Stimulated activated CD4-positive, alpha-beta T cell treated with anti-CD3 and anti-CD28 coated beads, Interleukin-12 subunit alpha, Interleukin-12 subunit beta, amount 100 ng/mL, for 24 hours (primary cell): ENCODE results near the gene ANKRD13B.

Experiments used
- DNase-seq, 2 experiments: peaks; one replicate each; pipeline ENCODE4 v3.0.0-alpha.2; 2020; ENCODE audit warnings: low read depth in 2 of 2

Gene ANKRD13B

DNA sequence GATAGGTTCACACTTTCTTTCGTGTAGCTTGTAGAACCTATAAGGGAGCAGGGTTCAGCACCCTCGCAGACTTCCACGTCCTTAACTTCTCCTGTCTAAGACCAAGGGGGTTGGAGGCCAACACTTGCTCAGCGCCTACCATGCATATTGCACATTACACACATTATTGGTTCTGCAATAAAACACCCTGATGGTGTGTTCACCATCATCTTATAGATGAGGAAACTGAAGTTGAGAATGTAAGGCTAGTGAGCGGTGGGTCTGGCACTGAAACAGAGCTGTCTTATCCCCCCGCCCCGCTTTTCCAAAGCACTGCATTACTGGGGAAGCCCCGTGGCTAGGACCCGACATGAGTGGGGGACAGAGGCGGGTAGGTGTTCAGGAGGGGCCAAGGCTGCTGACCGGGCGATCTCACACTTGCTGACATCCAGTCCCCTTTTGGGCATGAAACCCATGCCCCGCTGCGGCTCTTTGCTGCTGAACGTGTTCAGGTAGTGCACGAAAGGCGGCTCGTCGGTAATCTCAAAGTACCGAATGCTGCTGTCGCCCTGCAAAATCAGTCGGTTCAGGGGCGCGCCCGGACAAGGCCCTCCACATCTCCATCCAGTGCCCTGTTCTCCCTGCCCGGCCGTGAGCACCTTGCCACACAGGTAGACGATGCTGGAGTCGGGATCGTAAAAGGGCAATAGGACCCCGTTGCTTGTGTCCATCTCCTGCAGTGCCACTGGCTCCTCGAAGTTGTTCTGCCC lies 23.5 kb downstream of the ANKRD13B start:
- DNase-seq, result no peak

GRCh38 chr17:29617125-29617480 lies 24.2 kb downstream of the ANKRD13B start:
- DNase-seq, result peak; percentile 88 to 94

GRCh38 chr17:29617481-29618271 lies 24.7 kb downstream of the ANKRD13B start:
- peak; percentile 79 to 83 for DNase-seq

DNA sequence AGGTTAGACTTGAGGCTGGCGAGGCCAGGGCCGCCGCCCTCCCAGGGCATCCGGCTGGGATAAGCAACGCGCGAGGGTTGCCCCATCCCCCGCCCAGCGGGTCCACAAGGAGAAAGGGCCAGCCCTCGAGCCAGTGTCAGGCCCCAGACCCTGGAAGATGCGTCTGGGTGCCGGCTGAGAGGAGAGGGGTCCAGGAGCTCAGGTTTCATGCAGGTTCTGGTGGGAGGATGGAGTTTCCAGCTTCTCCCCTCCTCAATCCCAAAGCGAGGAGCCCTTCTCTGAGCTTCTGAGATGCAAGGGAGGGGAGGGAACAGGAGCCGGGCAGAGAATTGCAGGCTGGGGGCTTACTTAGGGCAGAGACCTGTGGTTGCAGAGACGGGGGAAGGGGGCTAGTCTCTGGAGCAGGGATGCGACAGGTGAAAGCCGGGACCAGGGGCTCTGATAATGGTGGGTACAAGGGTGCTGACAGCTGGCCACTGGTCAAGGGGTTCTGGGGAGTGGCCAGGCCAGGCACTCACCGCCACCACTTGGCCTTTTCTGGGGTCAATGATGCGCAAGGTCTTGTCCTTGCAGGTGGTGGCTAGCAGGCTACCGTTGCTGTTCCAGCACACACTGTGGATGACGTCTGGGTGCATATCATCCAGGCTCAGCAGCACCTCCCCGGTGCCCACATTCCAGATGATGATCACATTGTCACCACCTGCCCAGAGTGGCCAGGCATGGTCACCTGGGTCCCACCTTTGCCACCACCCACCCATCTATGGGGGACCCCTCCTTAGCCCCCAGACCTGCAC lies 25.5 kb downstream of the ANKRD13B start:
- DNase-seq, result no peak

DNA sequence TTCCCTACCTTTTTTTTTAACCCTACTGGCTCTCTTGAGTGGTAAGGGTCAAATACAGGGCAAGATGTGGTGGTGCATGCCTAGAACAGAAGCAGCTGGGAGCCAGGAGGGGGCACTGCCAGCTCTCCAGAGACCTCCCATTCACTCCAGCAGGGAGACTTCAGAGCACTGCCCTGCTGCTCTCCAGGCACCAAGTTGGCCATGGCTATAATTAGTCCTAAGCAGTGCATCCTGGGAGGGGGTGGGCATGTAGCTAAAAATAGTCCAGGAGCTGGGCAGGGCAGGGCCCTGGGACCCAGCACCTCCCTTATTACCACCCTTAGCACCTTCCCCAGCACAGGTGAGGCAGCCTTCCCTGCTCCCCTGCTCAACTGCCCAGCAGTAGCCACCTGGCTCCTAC lies 26.3 kb downstream of the ANKRD13B start:
- DNase-seq, result no peak

- DNase-seq, result no peak
These were observed 27.3 kb downstream of the ANKRD13B start for GRCh38 chr17:29620271-29620670.

DNA sequence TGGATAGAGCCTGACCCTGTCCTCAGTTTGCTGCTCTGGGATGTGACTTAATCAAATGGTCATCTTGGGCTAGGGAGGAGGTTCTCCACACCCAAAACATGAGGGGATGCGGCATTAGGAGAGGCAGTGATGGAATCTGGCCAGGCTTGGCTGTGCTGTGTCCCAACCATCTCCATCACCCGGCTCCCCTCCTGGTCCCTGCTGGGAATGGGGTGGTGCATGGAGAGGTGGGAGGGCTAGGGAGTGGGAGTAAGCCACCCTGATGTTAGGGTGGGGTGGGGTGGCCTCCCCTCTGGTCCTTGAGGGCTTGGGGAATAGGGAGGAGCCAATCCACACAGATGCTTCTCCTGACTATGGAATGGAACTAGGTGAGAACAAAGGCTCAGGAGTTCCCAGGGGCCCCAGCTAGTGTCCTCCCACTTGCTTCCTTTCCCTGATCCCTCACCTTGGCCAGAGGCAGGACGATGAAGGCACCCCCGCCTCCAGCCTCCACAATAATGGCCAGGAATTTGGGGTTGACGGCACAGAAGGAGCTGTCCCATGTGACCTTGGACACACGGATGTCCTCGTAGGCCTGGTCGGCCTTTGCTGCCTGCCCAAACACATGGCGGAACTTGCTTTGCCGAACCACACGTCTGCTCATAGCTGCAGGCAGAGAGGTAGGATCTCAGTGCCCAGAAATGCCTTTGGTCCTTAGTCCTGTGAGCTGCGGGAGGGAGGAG lies 28.0 kb downstream of the ANKRD13B start:
- no peak for DNase-seq

DNA sequence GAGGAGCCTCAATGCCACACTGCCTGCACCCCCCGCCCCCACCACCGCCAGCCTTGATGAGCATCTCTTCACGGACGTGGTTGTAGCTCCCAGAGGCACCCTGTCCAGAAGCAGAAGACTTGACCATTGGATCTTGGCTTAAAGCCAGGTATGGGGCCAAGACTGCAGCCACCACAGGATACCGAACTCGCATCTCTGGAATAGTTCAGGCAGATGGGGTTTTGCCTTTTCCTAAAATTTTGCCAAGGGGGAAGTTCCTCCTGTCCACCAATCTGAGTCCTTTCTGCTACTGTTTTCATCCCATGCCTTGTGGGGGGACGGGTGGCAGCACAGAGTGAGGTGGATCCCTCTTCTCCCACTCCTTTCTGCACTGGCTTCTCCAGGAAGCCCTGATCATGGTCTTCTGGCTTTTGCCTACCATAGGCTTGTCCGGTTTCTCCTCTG lies 28.8 kb downstream of the ANKRD13B start:
- DNase-seq, result no peak

DNA sequence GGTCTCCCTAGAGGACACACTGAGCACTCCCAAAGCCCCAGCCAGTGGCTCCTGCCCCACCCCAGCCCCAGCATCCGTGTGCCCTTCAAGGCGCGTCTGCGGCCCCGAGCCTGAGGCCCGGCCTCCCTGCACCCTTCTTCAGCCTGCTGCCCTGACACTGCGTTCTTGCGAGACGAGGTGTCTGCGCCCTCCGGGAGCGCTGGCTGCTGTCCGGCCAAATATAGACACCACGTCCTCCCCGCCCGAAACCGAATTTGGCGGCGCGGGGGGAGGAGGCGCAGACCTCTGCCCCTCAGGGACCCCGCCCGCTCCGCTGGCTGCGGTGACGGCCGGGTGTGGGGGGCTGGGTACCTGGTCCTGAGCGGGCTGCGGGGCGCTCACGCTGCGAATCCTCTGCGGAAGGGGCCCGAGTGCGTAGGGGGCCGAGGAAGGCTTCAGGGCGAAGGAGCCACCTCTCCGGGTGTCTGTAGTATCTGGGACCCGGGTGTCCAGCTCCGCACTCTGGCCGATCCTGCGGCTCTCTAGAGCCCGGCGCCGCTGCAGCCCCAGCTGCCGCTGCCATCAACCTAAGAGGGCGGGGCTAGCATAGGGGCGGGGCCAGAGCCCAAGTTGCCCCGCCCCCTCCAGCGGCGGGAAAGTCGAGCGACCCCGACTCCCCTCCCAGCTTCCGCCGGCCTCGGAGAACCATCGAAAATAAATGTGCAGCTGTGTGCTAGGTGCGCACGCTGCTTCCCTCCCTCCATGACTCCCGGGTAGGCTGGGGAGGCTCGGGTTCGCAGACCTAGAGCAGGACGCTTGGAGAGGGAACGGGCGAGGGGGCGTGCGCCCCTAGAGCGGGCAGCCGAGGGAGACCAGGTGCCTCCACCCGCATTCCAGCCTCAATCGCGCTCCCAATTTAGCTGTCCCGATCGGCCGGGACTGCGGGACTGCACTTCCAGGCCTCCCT lies 29.7 kb downstream of the ANKRD13B start, which contains the start of gene CORO6:
Gene CORO6 (minus strand): TSS at position 576 of the 946 bp plus-strand sequence. CDS start 1,491 bp downstream, outside the sequence.
- peak; percentile 46 to 66 for DNase-seq

GRCh38 chr17:29623283-29623647 lies 30.3 kb downstream of the ANKRD13B start:
- DNase-seq, result no peak

GRCh38 chr17:29624586-29624985 lies 31.7 kb downstream of the ANKRD13B start:
- no peak for DNase-seq

DNA sequence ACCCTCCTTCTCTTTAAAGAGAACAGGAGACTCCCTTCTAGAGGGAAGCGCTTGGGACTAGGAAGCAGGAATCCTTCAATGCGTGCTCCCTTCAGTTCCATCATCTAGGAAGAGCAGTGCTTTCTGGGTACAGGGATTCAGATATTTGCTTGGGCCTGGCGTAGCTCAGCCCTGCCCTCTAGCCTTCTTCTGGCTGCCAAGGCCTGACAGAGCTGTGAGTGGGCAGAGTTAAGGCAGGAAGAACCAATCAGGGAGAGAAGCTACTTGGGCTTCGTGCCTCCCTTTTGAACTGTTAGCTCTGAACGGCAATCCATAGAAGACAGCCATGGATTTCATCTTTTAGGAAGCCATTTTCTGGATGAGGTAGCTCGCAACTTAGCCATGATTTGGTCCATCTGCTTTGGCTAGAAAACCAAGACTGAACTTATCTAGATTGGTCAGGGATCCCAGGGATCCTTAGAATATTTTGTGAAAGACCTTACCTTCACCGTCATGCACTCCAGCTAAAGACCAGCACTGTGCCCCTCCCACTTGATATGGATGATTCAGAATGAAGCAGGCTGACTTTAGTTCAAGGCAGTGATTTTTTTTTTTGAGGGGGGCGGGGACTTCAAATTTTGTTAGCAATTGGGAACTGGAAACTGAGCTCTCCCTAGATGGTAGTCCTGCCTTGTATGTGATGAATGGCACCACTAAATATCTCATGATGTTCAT lies 32.3 kb downstream of the ANKRD13B start:
- DNase-seq, result no peak

- no peak for DNase-seq
These were observed 35.0 kb downstream of the ANKRD13B start for GRCh38 chr17:29627951-29628350.

- DNase-seq, result no peak
These were observed 35.7 kb downstream of the ANKRD13B start for GRCh38 chr17:29628644-29629043.

DNA sequence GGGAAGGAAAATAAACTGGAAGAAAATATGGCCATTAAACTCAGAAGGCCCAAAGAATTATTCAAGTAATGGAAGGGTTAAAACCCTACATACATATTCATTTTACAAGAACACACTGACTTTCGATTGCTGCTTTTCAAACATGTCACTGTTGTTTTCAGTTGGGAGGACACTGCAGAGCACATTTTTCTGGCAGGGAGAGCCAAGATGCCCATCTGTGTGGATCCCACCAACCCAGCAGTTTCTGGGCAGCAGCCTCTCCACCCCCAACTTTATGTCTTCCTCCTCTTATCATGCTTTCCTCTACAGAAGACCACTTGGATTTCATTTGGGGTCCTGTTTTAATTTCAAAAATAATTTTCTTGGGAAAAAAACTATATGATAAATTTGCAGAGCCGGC lies 36.9 kb downstream of the ANKRD13B start:
- no peak for DNase-seq

- DNase-seq, result no peak
These were observed 37.8 kb downstream of the ANKRD13B start for GRCh38 chr17:29630630-29631193.

GRCh38 chr17:29633886-29634285 lies 41.0 kb downstream of the ANKRD13B start:
- no peak for DNase-seq

- DNase-seq, result no peak
These were observed 47.5 kb downstream of the ANKRD13B start for GRCh38 chr17:29640413-29640812.

GRCh38 chr17:29640981-29641642 lies 48.2 kb downstream of the ANKRD13B start:
- no peak for DNase-seq
